Immature natural killer cell (primary cell): ENCODE results near the gene TFR2. TPM values are rescaled to one million over a fixed set of nuclear protein-coding genes. Genes with fewer than 3 reads are reported as not detected.

ENCODE experiments used
- DNase-seq, 3 donors: peaks; one replicate each; pipeline ENCODE4 v3.0.0; 2022; ENCODE audit warnings: mixed read lengths in 1 of 3
- H3K27ac Mint-ChIP-seq, 6 donors: one replicate each; pipeline ENCODE4 v1.8.0; 2020; ENCODE audit warnings: mixed read lengths in 6 of 6, mild to moderate bottlenecking in 5 of 6, inconsistent platforms in 4 of 6, moderate library complexity in 3 of 6
- H3K27me3 Mint-ChIP-seq, 3 donors: one replicate each; pipeline ENCODE4 v1.8.0; 2020 to 2021; ENCODE audit warnings: low read depth in 3 of 3, mild to moderate bottlenecking in 3 of 3, mixed read lengths in 3 of 3, moderate library complexity in 3 of 3, inconsistent platforms in 1 of 3
- H3K36me3 Mint-ChIP-seq, 3 donors: one replicate each; pipeline ENCODE4 v1.8.0; 2020; ENCODE audit warnings: mixed read lengths in 3 of 3, inconsistent platforms in 2 of 3, mild to moderate bottlenecking in 2 of 3
- H3K4me1 Mint-ChIP-seq, 2 donors: one replicate each; pipeline ENCODE4 v1.8.0; 2020; ENCODE audit warnings: inconsistent platforms in 2 of 2, mild to moderate bottlenecking in 2 of 2, mixed read lengths in 2 of 2, moderate library complexity in 1 of 2
- H3K4me3 Mint-ChIP-seq, 5 donors: one replicate each; pipeline ENCODE4 v1.8.0; 2020; ENCODE audit warnings: mild to moderate bottlenecking in 5 of 5, mixed read lengths in 5 of 5, inconsistent platforms in 3 of 5, moderate library complexity in 3 of 5
- H3K9me3 Mint-ChIP-seq, 6 donors: one replicate each; pipeline ENCODE4 v1.8.0; 2020; ENCODE audit warnings: mild to moderate bottlenecking in 6 of 6, mixed read lengths in 6 of 6, inconsistent platforms in 4 of 6, moderate library complexity in 3 of 6
- polyA plus RNA-seq, 3 donors: library from polyadenylated mRNA; unstranded; fragments of 300-500 nt; fragmentation: Illumina TruSeq; gene quantifications; one replicate each; pipeline ENCODE4 v1.2.3, GENCODE V29; 2021

Gene TFR2
- polyA plus RNA-seq, 3 donors from 2014 or later = 0.85 to 1.8 (median 1.1) TPM

DNA sequence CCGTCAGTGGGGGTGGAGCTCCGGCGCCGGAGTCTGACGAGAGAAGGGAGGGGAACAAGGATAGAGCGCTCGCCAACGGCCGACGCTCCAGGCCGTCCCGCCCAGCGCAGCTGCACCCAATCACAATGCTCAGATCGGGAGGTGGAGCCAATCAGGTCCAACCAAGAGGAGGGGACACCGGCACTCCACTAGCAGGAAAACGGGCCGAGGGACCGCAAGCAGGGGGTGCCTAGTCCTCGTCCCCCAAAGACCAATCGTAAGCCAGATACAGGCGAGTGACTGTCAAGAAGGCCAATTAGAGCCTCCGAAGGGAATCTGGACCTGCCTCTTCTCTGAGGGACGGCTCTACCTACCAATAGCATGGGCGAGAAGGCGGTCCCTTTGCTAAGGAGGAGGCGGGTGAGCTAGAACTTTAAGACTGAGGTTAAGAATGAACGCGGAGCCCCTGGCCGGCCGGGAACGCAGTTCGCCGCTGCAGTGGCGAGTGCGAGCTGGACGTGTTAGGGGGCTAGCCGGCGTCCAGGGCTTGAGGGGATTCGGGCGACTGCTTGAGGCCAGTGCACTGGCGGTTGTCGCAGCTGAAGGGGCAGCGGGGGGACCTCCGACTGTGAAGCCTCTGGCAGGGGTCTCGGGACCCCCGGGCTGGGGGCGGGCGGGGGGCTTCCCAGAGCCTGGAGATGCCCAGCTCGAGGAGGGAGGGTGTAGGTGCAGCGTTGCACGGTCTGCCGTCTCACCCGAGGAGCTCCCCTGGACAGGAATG, 54.9 kb downstream of the TFR2 start, which contains the start of gene FBXO24:
Gene FBXO24, plus strand, starts transcription at position 63 of the 760 bp plus-strand sequence. Its CDS starts 298 bp downstream, at position 361.
- Mint-ChIP-seq H3K4me3 (peak within 1 kb of the TSS; percentile 90 to 99 (median 98)), H3K9me3 (no peaks in the 10 kb centered on the region), H3K4me1 (peaks cover 44 to 51% of the 10 kb centered on the region in 2 donors), H3K27me3 (peaks cover 13 to 28% (median 16%) of the 10 kb centered on the region in 3 donors), H3K36me3 (peaks cover 0 to 5% (median 0%) of the 10 kb centered on the region in 3 donors), H3K27ac (peak within 1 kb of the TSS; percentile 91 to 98 (median 96))
- peak; percentile 99 to 100 (median 100) for DNase-seq

DNA sequence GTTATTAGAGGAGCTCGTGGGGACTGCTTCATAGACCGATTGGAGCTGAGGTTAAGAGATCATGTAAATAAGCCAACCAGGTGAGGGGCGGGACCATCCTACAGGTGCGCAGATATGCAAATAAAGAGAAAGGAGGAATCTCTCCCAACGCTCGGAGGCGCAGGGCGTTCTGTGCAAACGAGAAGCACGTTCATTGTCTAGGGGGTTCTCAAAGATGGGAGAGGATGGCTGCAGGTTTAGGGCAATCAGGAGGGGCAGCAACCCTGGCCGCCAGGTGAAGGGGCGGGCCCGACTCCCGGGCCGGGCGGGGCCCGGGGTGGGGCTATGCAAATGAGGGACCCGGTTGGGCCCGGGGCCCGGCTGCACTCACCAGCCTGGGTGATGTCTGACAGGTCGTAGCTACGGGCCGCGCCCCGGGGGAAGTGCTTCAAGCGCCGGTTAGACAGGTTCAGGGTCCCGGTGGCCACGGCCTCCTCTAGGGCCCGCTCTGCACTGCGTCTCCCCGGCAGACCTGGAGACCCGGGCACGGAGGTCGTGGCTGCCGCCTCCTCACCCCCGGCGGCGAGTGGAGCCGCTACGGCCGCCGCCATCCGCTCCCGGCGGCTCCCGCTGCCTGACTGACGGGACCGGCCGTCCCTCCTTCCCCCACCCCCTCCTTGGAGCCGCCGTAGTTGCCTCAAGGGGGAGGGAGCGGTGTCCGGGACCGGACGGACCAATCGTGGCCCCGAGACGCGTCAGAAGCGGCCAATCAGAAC, 55.7 kb downstream of the TFR2 start, which contains the start of gene LRCH4:
Gene LRCH4, minus strand, starts transcription at position 619 of the 755 bp plus-strand sequence. Its CDS starts 29 bp downstream, at position 590.
- Mint-ChIP-seq H3K9me3 (no peaks in the 10 kb centered on the region), H3K36me3 (peaks cover 0 to 5% (median 0%) of the 10 kb centered on the region in 3 donors), H3K4me3 (peak within 1 kb of the TSS; percentile 90 to 99 (median 98)), H3K27ac (peak within 1 kb of the TSS; percentile 91 to 98 (median 96)), H3K27me3 (peaks cover 13 to 27% (median 16%) of the 10 kb centered on the region in 3 donors), H3K4me1 (peaks cover 44 to 51% of the 10 kb centered on the region in 2 donors)
- DNase-seq = peak in 2 of 3 donors; percentile 62 to 69

DNA sequence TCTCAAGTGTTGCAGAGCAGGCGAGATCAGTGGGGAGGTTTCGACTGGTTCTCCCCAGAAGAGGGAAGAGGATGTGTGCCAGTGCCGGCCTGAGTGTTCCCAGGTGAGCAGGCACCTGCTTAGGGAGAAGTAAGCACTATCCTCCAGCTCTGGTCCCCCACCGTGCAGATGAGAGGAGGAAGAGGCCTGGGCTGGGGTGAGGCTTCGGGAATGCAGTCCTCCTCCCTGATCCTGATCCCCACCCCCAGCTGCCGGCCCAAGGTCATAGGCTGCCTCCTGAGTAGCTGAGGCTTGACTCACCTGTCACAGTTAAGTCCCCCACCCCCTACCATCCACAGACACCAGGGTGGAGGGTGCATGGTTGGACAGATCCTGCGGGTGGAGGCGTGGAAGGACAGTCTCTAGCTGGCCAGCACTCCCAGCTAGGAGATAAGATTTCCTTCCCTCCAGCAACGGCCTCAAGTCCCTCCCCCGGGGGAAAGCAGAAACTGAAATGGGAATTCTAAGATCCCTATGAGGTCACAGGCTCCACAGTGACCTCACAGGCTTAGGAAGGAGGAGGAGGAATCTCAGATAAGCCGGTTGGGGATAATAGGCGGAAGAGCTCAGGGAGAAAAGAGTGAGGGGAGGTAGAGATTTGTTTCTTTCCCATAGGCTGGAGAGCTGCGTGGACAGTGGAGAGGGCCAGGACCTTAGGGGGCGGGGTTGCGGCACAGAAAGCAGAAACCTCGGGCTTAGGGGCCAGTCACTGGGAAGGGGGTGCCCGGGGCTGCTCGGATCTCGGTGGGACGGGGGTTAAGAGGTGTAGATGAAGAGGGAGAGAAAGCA, 56.5 kb downstream of the TFR2 start:
- Mint-ChIP-seq H3K27me3 (peaks cover 13 to 26% (median 16%) of the 10 kb centered on the region in 3 donors), H3K4me3 (peak overlapping the region; percentile 90 to 99 (median 98)), H3K36me3 (peaks cover 0 to 5% (median 0%) of the 10 kb centered on the region in 3 donors), H3K27ac (peak overlapping the region; percentile 91 to 98 (median 96)), H3K4me1 (peaks cover 44 to 51% of the 10 kb centered on the region in 2 donors), H3K9me3 (no peaks in the 10 kb centered on the region)
- DNase-seq = no peak

DNA sequence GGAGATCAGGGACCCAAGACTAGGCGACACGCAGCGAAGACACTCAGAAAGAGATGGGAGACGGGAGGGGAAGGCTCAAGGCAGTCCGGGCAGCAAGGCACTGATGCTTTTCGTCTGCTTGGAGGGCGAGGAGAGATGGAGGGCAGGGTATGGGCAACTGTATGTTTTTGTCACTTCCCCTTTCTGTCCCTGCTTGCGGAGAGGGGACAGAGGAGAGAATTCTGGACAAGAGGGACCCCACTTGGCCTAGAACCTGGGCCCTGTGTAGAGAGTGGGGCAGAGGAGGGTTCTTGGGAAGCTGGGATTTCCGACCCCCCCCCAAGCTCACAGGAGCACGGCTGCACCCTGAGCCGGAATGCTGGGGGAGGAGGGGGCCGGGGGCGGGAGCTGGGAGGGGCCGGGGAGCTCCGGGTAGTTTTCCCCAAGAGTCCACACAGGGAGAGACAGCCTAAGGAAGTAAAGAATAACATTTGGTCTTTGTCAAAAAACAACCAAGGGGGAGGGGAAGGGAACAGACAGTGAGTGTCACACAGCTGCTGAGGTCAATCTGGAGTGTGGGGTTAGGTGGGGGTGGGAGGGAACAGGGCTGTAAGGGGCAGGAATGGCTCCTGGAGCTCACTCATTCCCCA, 57.2 kb downstream of the TFR2 start:
- H3K27ac Mint-ChIP-seq = peak overlapping the region; percentile 95 to 99 (median 97)
- H3K4me3 Mint-ChIP-seq = peak overlapping the region; percentile 90 to 99 (median 98)
- no peak for DNase-seq
- H3K36me3 Mint-ChIP-seq = peaks cover 0 to 5% (median 0%) of the 10 kb centered on the region in 3 donors
- H3K9me3 Mint-ChIP-seq = no peaks in the 10 kb centered on the region
- H3K4me1 Mint-ChIP-seq = peaks cover 44 to 51% of the 10 kb centered on the region in 2 donors
- peaks cover 13 to 24% (median 16%) of the 10 kb centered on the region in 3 donors for H3K27me3 Mint-ChIP-seq

DNA sequence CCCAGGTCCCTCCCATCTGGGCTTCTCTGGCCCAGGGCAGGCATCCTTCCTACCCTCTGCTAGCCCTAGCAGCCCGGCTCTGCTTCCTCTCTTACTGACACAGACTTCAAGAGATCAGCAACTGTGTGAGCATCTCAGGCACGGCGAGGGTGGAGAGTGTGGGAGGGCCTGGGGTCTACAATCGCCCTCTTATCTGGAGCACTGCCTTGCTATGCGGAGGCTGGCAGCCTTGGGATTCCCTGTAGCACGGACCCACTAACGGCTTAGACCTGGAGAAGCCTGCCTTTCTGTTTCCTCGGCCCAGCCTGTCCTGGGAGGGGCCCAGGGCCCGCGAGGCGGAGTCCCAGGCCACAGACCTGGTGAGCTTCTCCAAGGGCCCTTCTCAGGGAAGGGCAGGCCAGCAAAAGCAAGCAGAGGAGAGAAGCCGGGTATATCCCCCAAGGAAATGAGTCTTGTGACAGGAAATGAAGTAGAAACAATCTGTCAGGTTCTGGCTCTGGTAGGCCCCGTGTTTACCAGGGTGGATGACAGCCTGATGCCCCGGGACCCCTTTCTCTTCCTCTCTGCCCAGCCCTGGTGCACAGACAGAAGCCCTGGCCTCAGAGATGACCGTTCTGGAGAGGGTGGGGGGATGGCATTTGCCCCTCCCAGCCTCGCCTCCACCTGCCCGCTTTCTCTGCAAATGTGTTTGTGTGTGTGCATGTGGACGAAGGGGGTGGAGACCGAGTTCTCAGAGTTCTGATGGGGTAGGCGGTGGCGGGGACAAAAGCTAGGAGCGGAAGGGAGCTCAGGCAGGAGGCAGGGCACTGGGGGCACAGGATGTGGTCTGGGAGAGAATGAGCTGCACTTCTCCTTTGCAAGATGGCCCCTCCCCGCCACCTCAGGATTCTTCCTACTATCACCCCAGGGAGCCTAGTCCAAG, 58.0 kb downstream of the TFR2 start:
- no peaks in the 10 kb centered on the region for H3K9me3 Mint-ChIP-seq
- peaks cover 0 to 5% (median 0%) of the 10 kb centered on the region in 3 donors for H3K36me3 Mint-ChIP-seq
- peak; percentile 59 to 64 (median 60) for DNase-seq
- H3K27me3 Mint-ChIP-seq = peaks cover 13 to 24% (median 16%) of the 10 kb centered on the region in 3 donors
- H3K27ac Mint-ChIP-seq = peak overlapping the region; percentile 95 to 99 (median 97)
- H3K4me3 Mint-ChIP-seq = peak overlapping the region; percentile 90 to 99 (median 98)
- H3K4me1 Mint-ChIP-seq = peaks cover 41 to 47% of the 10 kb centered on the region in 2 donors

DNA sequence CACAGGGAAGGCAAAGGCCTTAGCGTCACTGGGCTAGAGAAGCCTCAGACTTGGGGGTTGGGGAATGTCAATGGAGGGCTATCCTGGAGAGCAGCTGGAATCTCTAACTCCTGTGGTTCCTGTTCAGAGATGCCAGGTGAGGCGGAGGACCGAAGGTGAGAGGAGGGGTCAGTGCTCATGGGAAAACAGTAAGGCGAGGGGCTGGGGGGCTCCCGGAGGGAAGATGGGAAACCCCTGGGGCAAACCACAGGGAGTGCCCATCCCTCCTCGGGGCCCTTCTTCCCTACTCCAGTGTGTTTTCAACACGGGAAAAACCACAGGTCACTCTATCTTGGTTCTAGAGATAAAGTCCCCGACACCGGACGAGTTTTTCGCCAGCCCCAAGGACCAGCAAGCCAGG, 58.7 kb downstream of the TFR2 start:
- no peak for DNase-seq
- peak overlapping the region; percentile 95 to 99 (median 97) for H3K27ac Mint-ChIP-seq
- peaks cover 13 to 24% (median 16%) of the 10 kb centered on the region in 3 donors for H3K27me3 Mint-ChIP-seq
- H3K9me3 Mint-ChIP-seq = no peaks in the 10 kb centered on the region
- peak overlapping the region; percentile 15 to 98 (median 90) for H3K4me3 Mint-ChIP-seq
- H3K36me3 Mint-ChIP-seq = peaks cover 0 to 5% (median 0%) of the 10 kb centered on the region in 3 donors
- peaks cover 37 to 42% of the 10 kb centered on the region in 2 donors for H3K4me1 Mint-ChIP-seq

DNA sequence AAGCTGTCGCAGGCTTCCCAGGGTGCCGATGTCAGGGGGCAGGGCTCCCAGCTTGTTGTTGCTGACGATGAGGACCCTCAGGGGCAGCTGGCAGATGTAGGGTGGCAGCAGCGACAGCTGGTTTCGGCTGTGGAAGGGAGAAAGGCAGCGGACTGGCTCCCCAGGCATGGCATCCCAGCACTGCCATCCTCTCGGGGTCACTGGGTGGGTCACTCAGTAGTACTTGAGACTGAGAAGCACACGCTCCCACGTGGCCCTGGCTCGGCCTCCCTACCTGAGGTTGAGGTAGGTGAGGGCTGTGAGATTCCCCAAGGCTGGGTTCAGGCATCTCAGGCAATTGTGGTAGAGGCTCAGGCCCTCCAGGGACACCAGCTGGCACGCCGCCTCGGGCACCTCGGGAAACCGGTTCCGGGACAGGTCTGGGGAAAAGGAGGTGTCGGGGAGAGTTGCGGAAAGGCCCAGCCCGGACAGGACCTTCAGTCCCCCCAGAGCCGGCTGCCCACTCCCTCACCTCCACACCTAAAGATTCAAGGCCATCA, 59.2 kb downstream of the TFR2 start:
- Mint-ChIP-seq H3K27ac (peak overlapping the region; percentile 81 to 98 (median 96)), H3K36me3 (peaks cover 0 to 5% (median 0%) of the 10 kb centered on the region in 3 donors), H3K4me3 (peak overlapping the region in 4 of 5 donors; percentile 15 to 73 (median 58)), H3K27me3 (peaks cover 13 to 24% (median 16%) of the 10 kb centered on the region in 3 donors), H3K9me3 (no peaks in the 10 kb centered on the region), H3K4me1 (peaks cover 37 to 42% of the 10 kb centered on the region in 2 donors)
- DNase-seq = no peak

DNA sequence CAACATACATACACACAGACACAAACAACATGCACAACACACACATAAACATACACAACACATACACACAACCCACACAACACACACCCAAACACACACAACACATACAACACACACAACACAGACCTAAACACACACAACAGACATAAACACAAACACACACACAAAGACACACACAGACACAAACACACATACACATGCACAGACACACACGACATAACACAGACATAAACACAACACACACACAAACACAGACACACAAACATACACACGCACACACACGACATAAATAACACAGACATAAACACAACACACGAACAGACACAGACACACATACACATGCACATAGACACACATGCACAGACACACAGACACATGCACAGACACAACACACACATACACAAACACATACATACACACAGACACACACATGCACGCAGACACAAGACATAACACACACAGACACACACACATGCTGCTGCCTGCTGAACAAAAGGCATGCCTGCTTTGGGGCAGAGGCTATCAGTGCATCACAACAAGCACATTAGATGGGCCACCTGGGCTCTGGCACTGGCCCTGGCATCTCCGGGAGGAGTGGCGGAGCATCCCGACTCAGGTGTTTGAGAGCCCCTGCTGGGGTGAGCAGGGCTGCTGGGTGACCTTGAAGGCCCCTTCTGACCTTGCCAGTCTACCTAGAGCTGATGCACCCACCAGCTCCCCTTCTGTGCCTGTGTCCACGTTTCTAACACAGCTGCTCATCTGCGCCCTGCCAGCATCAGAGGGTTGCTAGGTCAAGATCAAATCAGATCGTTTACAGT, 60.7 kb downstream of the TFR2 start:
- H3K9me3 Mint-ChIP-seq = no peaks in the 10 kb centered on the region
- H3K27ac Mint-ChIP-seq = no peak overlapping the region
- DNase-seq = no peak
- H3K4me1 Mint-ChIP-seq = peaks cover 33 to 35% of the 10 kb centered on the region in 2 donors
- peaks cover 0 to 5% (median 0%) of the 10 kb centered on the region in 3 donors for H3K36me3 Mint-ChIP-seq
- peaks cover 8 to 20% (median 11%) of the 10 kb centered on the region in 3 donors for H3K27me3 Mint-ChIP-seq
- H3K4me3 Mint-ChIP-seq = no peak overlapping the region

DNA sequence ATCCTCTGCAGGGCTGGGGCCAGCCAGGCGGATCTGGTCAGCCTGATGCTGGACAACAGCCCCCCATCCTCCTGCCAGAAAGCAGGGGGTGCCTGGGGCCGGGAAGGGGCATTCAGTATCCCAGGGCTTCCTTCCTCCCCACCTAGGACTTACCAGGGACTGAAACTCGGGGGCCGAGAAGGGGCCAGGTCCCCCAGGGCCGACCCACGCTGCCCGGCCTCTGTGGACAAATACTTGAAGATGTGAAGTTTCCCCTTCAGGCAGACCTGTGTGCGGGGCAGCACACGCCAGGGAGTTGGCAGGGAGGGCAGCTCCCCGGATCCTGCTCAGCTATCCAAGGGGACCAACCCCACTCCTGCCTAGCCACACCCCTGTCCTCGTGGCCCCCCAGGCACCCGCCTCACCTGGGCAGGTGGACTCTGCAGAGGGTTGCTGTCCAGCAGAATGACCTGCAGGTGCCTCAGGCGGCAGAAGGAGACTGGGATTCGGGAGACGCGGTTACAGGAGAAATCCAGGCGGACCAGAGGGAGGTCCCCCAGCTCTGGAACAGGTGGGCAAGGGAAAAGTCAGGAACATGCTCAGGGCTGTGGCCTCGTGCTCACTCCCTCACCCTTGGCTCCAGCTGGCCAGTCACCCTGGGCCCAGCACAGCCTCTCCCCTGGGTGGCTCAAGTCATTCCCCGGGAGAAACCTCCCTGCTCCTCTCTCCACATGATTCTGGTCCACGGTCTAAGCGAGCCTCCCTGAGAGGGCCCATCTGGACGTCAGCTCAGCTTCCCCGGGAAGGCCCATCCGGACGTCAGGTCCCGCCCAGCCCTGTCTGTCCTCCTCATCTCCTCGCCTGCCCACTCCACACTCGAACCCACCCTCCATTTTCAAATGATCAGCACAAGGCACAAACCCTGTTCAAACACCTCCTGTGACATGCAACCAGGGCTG, 62.8 kb downstream of the TFR2 start:
- Mint-ChIP-seq H3K4me1 (peaks cover 14% of the 10 kb centered on the region in 2 donors), H3K9me3 (no peaks in the 10 kb centered on the region), H3K27ac (no peak overlapping the region), H3K4me3 (no peak overlapping the region), H3K27me3 (peaks cover under 1 to 10% (median 3%) of the 10 kb centered on the region in 3 donors), H3K36me3 (no peaks in the 10 kb centered on the region)
- DNase-seq = no peak

DNA sequence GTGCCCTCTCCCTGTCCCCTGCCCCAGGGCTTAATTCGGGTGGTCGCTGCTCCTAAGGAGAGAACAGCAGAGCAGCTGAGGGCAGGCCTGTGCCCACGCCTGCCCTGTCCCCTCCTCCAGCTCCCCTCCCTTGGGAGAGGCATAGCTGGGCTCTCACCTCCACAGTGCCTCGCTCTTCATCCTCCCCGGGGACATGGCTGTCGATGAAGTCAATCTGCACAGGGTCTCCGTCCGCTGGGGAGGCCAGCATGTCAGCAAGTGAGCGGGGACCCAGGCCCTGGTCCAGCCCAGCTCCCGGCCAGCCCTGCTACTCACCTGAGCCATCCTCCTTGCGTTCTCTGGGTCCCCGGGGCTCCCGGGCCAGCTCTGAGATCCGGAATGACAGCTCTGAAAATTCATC, 63.8 kb downstream of the TFR2 start:
- Mint-ChIP-seq H3K27ac (no peak overlapping the region), H3K27me3 (peaks cover 0 to 8% (median 1%) of the 10 kb centered on the region in 3 donors), H3K4me3 (no peak overlapping the region), H3K36me3 (no peaks in the 10 kb centered on the region), H3K9me3 (no peaks in the 10 kb centered on the region), H3K4me1 (peaks cover 4% of the 10 kb centered on the region in 2 donors)
- no peak for DNase-seq
